Effector memory CD8-positive, alpha-beta T cell (primary cell): ENCODE results near the gene HEBP1.

Experiments used
- ATAC-seq: fragments of 150-1000 bp; cut with Tn5 transposase; replicated peaks from 2 replicates; pipeline ENCODE4 v1.10.0; 2021; ENCODE audit warnings: mild to moderate bottlenecking, moderate library complexity
- DNase-seq, 3 experiments: peaks; one replicate each; pipeline ENCODE4 v3.0.0; 2021
- H3K27ac Mint-ChIP-seq, 2 donors: one replicate each; pipeline ENCODE4 v1.8.0; 2022; ENCODE audit warnings: mild to moderate bottlenecking in 2 of 2, mixed read lengths in 2 of 2, moderate library complexity in 2 of 2
- H3K27me3 Mint-ChIP-seq, 2 donors: one replicate each; pipeline ENCODE4 v1.8.0; 2022; ENCODE audit warnings: mixed read lengths in 2 of 2
- H3K36me3 Mint-ChIP-seq: one replicate; pipeline ENCODE4 v1.8.0; 2022; ENCODE audit warnings: mild to moderate bottlenecking, moderate library complexity, mixed read lengths; ENCODE audit not compliant: insufficient read depth
- H3K4me1 Mint-ChIP-seq, 2 donors: one replicate each; pipeline ENCODE4 v1.8.0; 2022; ENCODE audit warnings: low read depth in 2 of 2, mixed read lengths in 2 of 2
- H3K4me3 Mint-ChIP-seq, 2 donors: one replicate each; pipeline ENCODE4 v1.8.0; 2022; ENCODE audit warnings: mild to moderate bottlenecking in 2 of 2, mixed read lengths in 2 of 2, moderate library complexity in 2 of 2
- H3K9me3 Mint-ChIP-seq, 2 donors: one replicate each; pipeline ENCODE4 v1.8.0; 2022; ENCODE audit warnings: mixed read lengths in 2 of 2

The HEBP1 gene

GRCh38 chr12:12925388-12925787 lies 74.7 kb downstream of the HEBP1 start:
- peaks cover 0 to 1% of the 10 kb centered on the region in 2 donors for H3K4me1 Mint-ChIP-seq
- H3K27ac Mint-ChIP-seq = no peak overlapping the region
- ATAC-seq (no peak), DNase-seq (no peak)
- H3K27me3 Mint-ChIP-seq = peaks cover 25 to 37% of the 10 kb centered on the region in 2 donors
- peaks cover 12% of the 10 kb centered on the region for H3K36me3 Mint-ChIP-seq
- no peak overlapping the region for H3K4me3 Mint-ChIP-seq
- H3K9me3 Mint-ChIP-seq = no peaks in the 10 kb centered on the region
